IMR-90 (cell line): ENCODE data around the gene CALD1. TPM values are rescaled to one million over a fixed set of nuclear protein-coding genes. Genes with fewer than 3 reads are reported as not detected.

Experiments
- ATAC-seq: fragments of 200-7000 bp; cut with Tn5 transposase; 2 replicates; pipeline ENCODE4 v1.9.1; 2020; ENCODE audit warnings: low read depth, mild to moderate bottlenecking, moderate library complexity
- BruUV-seq: library from RNA; stranded (reverse); fragments of 400-500 nt; replicated peaks from 2 replicates; lab custom pipeline; 2021; lab: Mats Ljungman, UMichigan
- CTCF ChIA-PET: fragments of 300-600 bp; formaldehyde crosslinking; extraction: SDS; loops from one replicate; lab custom pipeline; 2021; ENCODE audit warnings: antibody characterized with exemption; lab: Yijun Ruan, JAX
- POLR2A ChIA-PET: fragments of 300-600 bp; sonication (Branson Sonifier 250); formaldehyde crosslinking; loops from one replicate; lab custom pipeline; 2022; ENCODE audit warnings: antibody characterized with exemption; ENCODE audit not compliant: unreplicated experiment; lab: Charles Lee
- DNase-seq: peaks from one replicate; pipeline ENCODE4 v3.0.0; 2013
- H2AFZ ChIP-seq: replicated peaks from 2 replicates; pipeline ENCODE3; 2013; ENCODE audit warnings: low read length, mild to moderate bottlenecking; ENCODE audit not compliant: poor library complexity
- H2AK5ac ChIP-seq: 2 replicates; pipeline ENCODE4 v1.6.1; 2013; ENCODE audit warnings: low read depth, low read length, inconsistent platforms
- H2AK9ac ChIP-seq: replicated peaks from 2 replicates; pipeline ENCODE3; 2013; ENCODE audit warnings: mild to moderate bottlenecking, low read depth, low read length, moderate library complexity; ENCODE audit not compliant: poor library complexity
- H2BK120ac ChIP-seq: 2 replicates; pipeline ENCODE4 v1.6.1; 2013; ENCODE audit warnings: low read depth, low read length, inconsistent platforms
- H2BK15ac ChIP-seq: 3 replicates; pipeline ENCODE4 v1.6.1; 2013; ENCODE audit warnings: low read depth, low read length, inconsistent platforms
- H2BK20ac ChIP-seq: 2 replicates; pipeline ENCODE4 v1.6.1; 2013; ENCODE audit warnings: low read depth, mild to moderate bottlenecking, inconsistent platforms, low read length, moderate library complexity
- H2BK5ac ChIP-seq: 2 replicates; pipeline ENCODE4 v1.6.1; 2013; ENCODE audit warnings: mild to moderate bottlenecking, low read depth, low read length, inconsistent platforms; ENCODE audit not compliant: poor library complexity, severe bottlenecking
- H3K14ac ChIP-seq: replicated peaks from 2 replicates; pipeline ENCODE4 v1.6.1; 2013; ENCODE audit warnings: low read depth, low read length, inconsistent platforms
- H3K18ac ChIP-seq: 2 replicates; pipeline ENCODE4 v1.6.1; 2013; ENCODE audit warnings: low read depth, low read length, control low read depth
- H3K23ac ChIP-seq: 2 replicates; pipeline ENCODE4 v1.6.1; 2013; ENCODE audit warnings: low read depth, low read length, inconsistent platforms
- H3K27ac ChIP-seq: 2 replicates; pipeline ENCODE4 v1.5.1; 2013; ENCODE audit warnings: mild to moderate bottlenecking, control low read depth, low read length; ENCODE audit not compliant: insufficient read depth
- H3K27me3 ChIP-seq: 2 replicates; pipeline ENCODE4 v1.6.1; 2013; ENCODE audit warnings: low read length; ENCODE audit not compliant: control insufficient read depth, insufficient read depth
- H3K36me3 ChIP-seq: 2 replicates; pipeline ENCODE4 v1.6.1; 2013; ENCODE audit warnings: low read length, mixed read lengths; ENCODE audit not compliant: control insufficient read depth, insufficient read depth
- H3K4ac ChIP-seq: 2 replicates; pipeline ENCODE4 v1.6.1; 2013; ENCODE audit warnings: low read depth, low read length, inconsistent platforms
- H3K4me1 ChIP-seq: 2 replicates; pipeline ENCODE4 v1.6.1; 2013; ENCODE audit warnings: low read length, mixed read lengths; ENCODE audit not compliant: control insufficient read depth, insufficient read depth
- H3K4me2 ChIP-seq: 2 replicates; pipeline ENCODE4 v1.6.1; 2013; ENCODE audit warnings: low read depth, mild to moderate bottlenecking, control low read depth, low read length, moderate library complexity
- H3K4me3 ChIP-seq: 2 replicates; pipeline ENCODE4 v1.5.1; 2013; ENCODE audit warnings: low read depth, mild to moderate bottlenecking, control low read depth, low read length, moderate library complexity; ENCODE audit not compliant: insufficient read depth
- H3K56ac ChIP-seq: 2 replicates; pipeline ENCODE4 v1.6.1; 2013; ENCODE audit warnings: low read length, inconsistent platforms; ENCODE audit not compliant: insufficient read depth; ENCODE audit errors: extremely low read depth
- H3K79me1 ChIP-seq, 2 experiments: 2 replicates each; pipeline ENCODE4 v1.6.1; 2013; ENCODE audit warnings: low read length in 2 of 2, inconsistent platforms in 1 of 2, low read depth in 1 of 2
- H3K9ac ChIP-seq: 2 replicates; pipeline ENCODE4 v1.6.1; 2013; ENCODE audit warnings: low read depth, low read length, control low read depth
- H3K9me1 ChIP-seq: 2 replicates; pipeline ENCODE4 v1.6.1; 2013; ENCODE audit warnings: low read length, inconsistent platforms; ENCODE audit not compliant: insufficient read depth
- H3K9me3 ChIP-seq: 2 replicates; pipeline ENCODE4 v1.6.1; 2013; ENCODE audit warnings: low read length; ENCODE audit not compliant: control insufficient read depth, insufficient read depth
- H4K20me1 ChIP-seq: 2 replicates; pipeline ENCODE4 v1.6.1; 2013; ENCODE audit warnings: low read length, inconsistent platforms; ENCODE audit not compliant: insufficient read depth
- H4K5ac ChIP-seq: 2 replicates; pipeline ENCODE4 v1.6.1; 2013; ENCODE audit warnings: mild to moderate bottlenecking, low read depth, low read length, control low read depth
- H4K8ac ChIP-seq, 2 experiments: 2 replicates each; pipeline ENCODE4 v1.6.1; 2013; ENCODE audit warnings: low read depth in 2 of 2, low read length in 2 of 2, control low read depth in 1 of 2, inconsistent platforms in 1 of 2
- H4K91ac ChIP-seq: 2 replicates; pipeline ENCODE4 v1.6.1; 2013; ENCODE audit warnings: low read depth, low read length, inconsistent platforms; ENCODE audit not compliant: insufficient read depth
- BHLHE40 ChIP-seq: fragments of 150-350 bp; IDR thresholded peaks from 2 replicates; pipeline ENCODE4 v1.6.1; 2016; ENCODE audit warnings: mild to moderate bottlenecking, low read depth, low read length
- CEBPB ChIP-seq: IDR thresholded peaks from 2 replicates; pipeline ENCODE4 v1.6.1; 2012; ENCODE audit warnings: low read depth, low read length, improper control_type of control experiment
- CHD1 ChIP-seq: IDR thresholded peaks from 2 replicates; pipeline ENCODE4 v1.6.1; 2012; ENCODE audit warnings: low read depth, low read length, improper control_type of control experiment
- FOS ChIP-seq: fragments of 150-350 bp; IDR thresholded peaks from 2 replicates; pipeline ENCODE4 v1.6.1; 2016; ENCODE audit warnings: low read depth, low read length
- MAFK ChIP-seq: IDR thresholded peaks from 2 replicates; pipeline ENCODE4 v1.6.1; 2012; ENCODE audit warnings: low read depth, low read length, improper control_type of control experiment
- MAZ ChIP-seq: IDR thresholded peaks from 2 replicates; pipeline ENCODE4 v1.6.1; 2012; ENCODE audit warnings: low read depth, mild to moderate bottlenecking, low read length, improper control_type of control experiment, moderate library complexity, borderline replicate concordance
- MXI1 ChIP-seq: IDR thresholded peaks from 2 replicates; pipeline ENCODE4 v1.6.1; 2012; ENCODE audit warnings: low read depth, mild to moderate bottlenecking, low read length, moderate library complexity, borderline replicate concordance
- NFE2L2 ChIP-seq: fragments of 150-350 bp; IDR thresholded peaks from 2 replicates; pipeline ENCODE4 v1.6.1; 2016; ENCODE audit warnings: low read depth, mild to moderate bottlenecking, low read length
- POLR2A ChIP-seq: IDR thresholded peaks from 2 replicates; pipeline ENCODE4 v1.6.1; 2012; ENCODE audit warnings: mild to moderate bottlenecking, low read depth, low read length
- RAD21 ChIP-seq: IDR thresholded peaks from 2 replicates; pipeline ENCODE4 v1.6.1; 2012; ENCODE audit warnings: low read length, improper control_type of control experiment
- RCOR1 ChIP-seq: IDR thresholded peaks from 2 replicates; pipeline ENCODE4 v1.6.1; 2012; ENCODE audit warnings: mild to moderate bottlenecking, low read length, improper control_type of control experiment; ENCODE audit not compliant: insufficient replicate concordance
- RFX5 ChIP-seq: IDR thresholded peaks from 2 replicates; pipeline ENCODE4 v1.8.0; 2012; ENCODE audit warnings: low read depth, mild to moderate bottlenecking, low read length, moderate library complexity
- SMC3 ChIP-seq: fragments of 150-350 bp; IDR thresholded peaks from 2 replicates; pipeline ENCODE4 v1.6.1; 2016; ENCODE audit warnings: low read depth, mild to moderate bottlenecking, antibody characterized with exemption, low read length, moderate library complexity
- WGBS, 2 experiments: methylation state at CpG; one replicate each; pipeline versions ENCODE4 v1.1.5 to v1.1.7; 2013; ENCODE audit warnings: missing lambda C conversion rate in 2 of 2; ENCODE audit not compliant: insufficient read length in 1 of 2; ENCODE audit errors: extremely low coverage in 2 of 2; 5-methylcytosine and 5-hydroxymethylcytosine counted together
- dilution Hi-C: fragments of 300-500 bp; cut with HindIII; formaldehyde crosslinking; loops from one replicate; pipeline ENCODE4 v1.14.3; 2018; ENCODE audit warnings: low sequenced_read_pairs; ENCODE audit not compliant: unreplicated experiment
- in situ Hi-C: fragments of 300-500 bp; cut with MboI; formaldehyde crosslinking; loops from 3 replicates; pipeline ENCODE4 v1.14.3; 2019; ENCODE audit warnings: low sequenced_read_pairs, inconsistent platforms, mixed read lengths
- intact Hi-C: fragments of 100-400 bp; cut with micrococcal nuclease; formaldehyde crosslinking; loops from 2 replicates; pipeline ENCODE4 v1.10.0; 2022
- polyA plus RNA-seq, 3 experiments: library from polyadenylated mRNA; depleted of rRNA; stranded (reverse); fragments of >200 nt; gene quantifications; 2 replicates each; pipeline ENCODE4 v1.2.3, GENCODE V29; 2012; ENCODE audit warnings: low replicate concordance in 1 of 3
- total RNA-seq: library from RNA; depleted of rRNA; stranded (reverse); fragments of >200 nt; gene quantifications from 2 replicates; pipeline ENCODE4 v1.2.3, GENCODE V29; 2012
- TF ChIP-seq, protein P1 (sequence below): fragments of 150-350 bp; IDR thresholded peaks from 2 replicates; pipeline ENCODE4 v1.6.1; 2016; ENCODE audit warnings: low read depth, mild to moderate bottlenecking, low read length, moderate library complexity, borderline replicate concordance
- TF ChIP-seq, protein P2 (sequence below): conservative IDR thresholded peaks from 2 replicates; pipeline ENCODE4 v1.5.1; 2012; ENCODE audit warnings: mild to moderate bottlenecking, low read depth, low read length, improper control_type of control experiment
- TF ChIP-seq, protein P3 (sequence below): fragments of 150-350 bp; IDR thresholded peaks from 2 replicates; pipeline ENCODE4 v1.6.1; 2017; ENCODE audit warnings: mild to moderate bottlenecking, antibody characterized with exemption, low read length, low read depth

Gene CALD1
- total and polyA plus RNA-seq, 2 of the 4 experiments (the other 2 are of a cell fraction), result 375 to 487 TPM

DNA sequence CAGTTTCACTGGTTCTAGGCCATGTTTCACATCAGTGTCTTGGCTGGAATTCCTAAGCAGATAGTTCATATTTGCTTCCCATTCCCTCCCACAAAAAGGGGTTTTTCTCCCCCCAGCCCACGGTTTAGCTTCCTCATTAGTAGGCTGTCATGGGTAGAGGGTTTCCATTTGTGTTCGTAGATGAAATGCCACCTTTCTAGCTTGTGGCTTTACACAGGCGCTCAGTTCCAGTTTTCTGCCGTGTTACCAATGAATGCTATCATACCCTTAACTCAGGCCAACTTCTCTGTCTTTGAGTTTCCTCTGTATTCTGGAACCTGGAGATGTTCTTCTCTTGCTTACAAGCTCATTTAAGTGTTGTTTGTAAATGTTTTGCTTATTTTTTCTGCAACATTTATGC is 26.8 kb downstream of the CALD1 start:
- intact Hi-C loops, result no loop called here
- Histone ChIP-seq H3K4me2 (no peak overlapping the region), H3K36me3 (peaks cover 23% of the 10 kb centered on the region), H2BK120ac (peak overlapping the region; percentile 29; the same call in 1 of the 2 replicates), H3K9me3 (no peaks in the 10 kb centered on the region), H3K56ac (no peak overlapping the region), H2AK9ac (no peak overlapping the region), H3K14ac (peak overlapping the region; percentile 5; the same call in 1 of the 2 replicates), H3K27ac (0 out of 2 replicates have a peak overlapping the region, but pooled peaks have one; percentile 10), H3K23ac (peak overlapping the region; percentile 17; the same call in 1 of the 2 replicates), H2BK15ac (peak overlapping the region; percentile 11; the same call in 1 of the 3 replicates), H3K4me3 (no peak overlapping the region), H3K4me1 (peaks cover 16% of the 10 kb centered on the region), H2BK5ac (peak overlapping the region; percentile 46), H2AFZ (no peak overlapping the region), H3K27me3 (no peaks in the 10 kb centered on the region), H3K4ac (peak overlapping the region; percentile 8; the same call in 1 of the 2 replicates), H3K18ac (no peak overlapping the region; the same call in 1 of the 2 replicates), H4K8ac (no peak overlapping the region), H3K9ac (no peak overlapping the region), H4K91ac (no peak overlapping the region; the same call in 1 of the 2 replicates), H3K9me1 (peaks cover 14% of the 10 kb centered on the region), H4K20me1 (peaks cover 50% of the 10 kb centered on the region), H2BK20ac (0 out of 2 replicates have a peak overlapping the region, but pooled peaks have one; percentile 20), H3K79me1 (peaks cover 12 to 51% of the 10 kb centered on the region in 2 experiments; a peak in 2 of 4 replicates), H2AK5ac (peak overlapping the region; percentile 77; the same call in 1 of the 2 replicates), H4K5ac (peak overlapping the region; percentile 0; the same call in 1 of the 2 replicates)
- CTCF ChIA-PET, result no interaction called here
- no peak for DNase-seq
- POLR2A ChIA-PET, result no interaction called here
- no peak for ATAC-seq
- in situ Hi-C loops, result no loop called here
- no CpG with 5 or more reads among the region's 4 CpGs for WGBS, 2 experiments
- dilution Hi-C loops, result no loop called here
- BruUV-seq, result no TSS peak
- TF ChIP-seq FOS (no peak), MAFK (no peak), NFE2L2 (no peak), SMC3 (no peak), CEBPB (no peak), RAD21 (no peak), RCOR1 (no peak), BHLHE40 (no peak), MXI1 (no peak), CHD1 (no peak), RFX5 (no peak), POLR2A (no peak), MAZ (no peak)
- TF ChIP-seq, protein P1, sequence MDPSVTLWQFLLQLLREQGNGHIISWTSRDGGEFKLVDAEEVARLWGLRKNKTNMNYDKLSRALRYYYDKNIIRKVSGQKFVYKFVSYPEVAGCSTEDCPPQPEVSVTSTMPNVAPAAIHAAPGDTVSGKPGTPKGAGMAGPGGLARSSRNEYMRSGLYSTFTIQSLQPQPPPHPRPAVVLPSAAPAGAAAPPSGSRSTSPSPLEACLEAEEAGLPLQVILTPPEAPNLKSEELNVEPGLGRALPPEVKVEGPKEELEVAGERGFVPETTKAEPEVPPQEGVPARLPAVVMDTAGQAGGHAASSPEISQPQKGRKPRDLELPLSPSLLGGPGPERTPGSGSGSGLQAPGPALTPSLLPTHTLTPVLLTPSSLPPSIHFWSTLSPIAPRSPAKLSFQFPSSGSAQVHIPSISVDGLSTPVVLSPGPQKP, result no peak
- TF ChIP-seq, protein P2, sequence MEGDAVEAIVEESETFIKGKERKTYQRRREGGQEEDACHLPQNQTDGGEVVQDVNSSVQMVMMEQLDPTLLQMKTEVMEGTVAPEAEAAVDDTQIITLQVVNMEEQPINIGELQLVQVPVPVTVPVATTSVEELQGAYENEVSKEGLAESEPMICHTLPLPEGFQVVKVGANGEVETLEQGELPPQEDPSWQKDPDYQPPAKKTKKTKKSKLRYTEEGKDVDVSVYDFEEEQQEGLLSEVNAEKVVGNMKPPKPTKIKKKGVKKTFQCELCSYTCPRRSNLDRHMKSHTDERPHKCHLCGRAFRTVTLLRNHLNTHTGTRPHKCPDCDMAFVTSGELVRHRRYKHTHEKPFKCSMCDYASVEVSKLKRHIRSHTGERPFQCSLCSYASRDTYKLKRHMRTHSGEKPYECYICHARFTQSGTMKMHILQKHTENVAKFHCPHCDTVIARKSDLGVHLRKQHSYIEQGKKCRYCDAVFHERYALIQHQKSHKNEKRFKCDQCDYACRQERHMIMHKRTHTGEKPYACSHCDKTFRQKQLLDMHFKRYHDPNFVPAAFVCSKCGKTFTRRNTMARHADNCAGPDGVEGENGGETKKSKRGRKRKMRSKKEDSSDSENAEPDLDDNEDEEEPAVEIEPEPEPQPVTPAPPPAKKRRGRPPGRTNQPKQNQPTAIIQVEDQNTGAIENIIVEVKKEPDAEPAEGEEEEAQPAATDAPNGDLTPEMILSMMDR, result no peak
- TF ChIP-seq, protein P3, sequence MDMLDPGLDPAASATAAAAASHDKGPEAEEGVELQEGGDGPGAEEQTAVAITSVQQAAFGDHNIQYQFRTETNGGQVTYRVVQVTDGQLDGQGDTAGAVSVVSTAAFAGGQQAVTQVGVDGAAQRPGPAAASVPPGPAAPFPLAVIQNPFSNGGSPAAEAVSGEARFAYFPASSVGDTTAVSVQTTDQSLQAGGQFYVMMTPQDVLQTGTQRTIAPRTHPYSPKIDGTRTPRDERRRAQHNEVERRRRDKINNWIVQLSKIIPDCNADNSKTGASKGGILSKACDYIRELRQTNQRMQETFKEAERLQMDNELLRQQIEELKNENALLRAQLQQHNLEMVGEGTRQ, result no peak
